Activated CD8-positive, alpha-beta memory T cell treated with anti-CD3 and anti-CD28 coated beads, Interleukin-2, amount 50 U/mL, for 4 hours (primary cell): ENCODE results near the gene FOXN4.

ENCODE experiments used
- DNase-seq: peaks from one replicate; pipeline ENCODE4 v3.0.0-alpha.2; 2020

Gene FOXN4

GRCh38 chr12:109256011-109256410, 53.1 kb downstream of the FOXN4 start:
- no peak for DNase-seq

GRCh38 chr12:109255377-109255776, 53.7 kb downstream of the FOXN4 start:
- no peak for DNase-seq

- DNase-seq = no peak
Measured at GRCh38 chr12:109253913-109254544, 55.1 kb downstream of the FOXN4 start.

GRCh38 chr12:109252799-109253198, 56.3 kb downstream of the FOXN4 start:
- DNase-seq = no peak

GRCh38 chr12:109250523-109250922, 58.6 kb downstream of the FOXN4 start:
- no peak for DNase-seq

GRCh38 chr12:109247831-109248654, 61.0 kb downstream of the FOXN4 start:
- no peak for DNase-seq

- DNase-seq = no peak
Measured at GRCh38 chr12:109246221-109246620, 62.9 kb downstream of the FOXN4 start.

- no peak for DNase-seq
Measured at GRCh38 chr12:109244073-109244472, 65.0 kb downstream of the FOXN4 start.

- no peak for DNase-seq
Measured at GRCh38 chr12:109241936-109242335, 67.1 kb downstream of the FOXN4 start.

GRCh38 chr12:109240365-109240764, 68.7 kb downstream of the FOXN4 start:
- DNase-seq = no peak

- no peak for DNase-seq
Measured at GRCh38 chr12:109239691-109240090, 69.4 kb downstream of the FOXN4 start.

GRCh38 chr12:109239179-109239578, 69.9 kb downstream of the FOXN4 start:
- DNase-seq = no peak

GRCh38 chr12:109236257-109236656, 72.8 kb downstream of the FOXN4 start:
- DNase-seq = no peak

GRCh38 chr12:109234012-109234411, 75.1 kb downstream of the FOXN4 start:
- DNase-seq = no peak

GRCh38 chr12:109232731-109233130, 76.4 kb downstream of the FOXN4 start:
- DNase-seq = no peak

GRCh38 chr12:109230193-109230592, 78.9 kb downstream of the FOXN4 start:
- DNase-seq = no peak

GRCh38 chr12:109228664-109229063, 80.4 kb downstream of the FOXN4 start:
- DNase-seq = no peak
